ENCODE results near the gene TBC1D21.

The TBC1D21 gene

GRCh38 chr15:73889053-73889761, 15.8 kb downstream of the TBC1D21 start:
- no peak for DNase-seq (ENCODE audit: low spot score)

- no peak for DNase-seq (ENCODE audit: low spot score)
Measured at GRCh38 chr15:73889762-73890124, 16.4 kb downstream of the TBC1D21 start.

GRCh38 chr15:73891328-73892315, 18.3 kb downstream of the TBC1D21 start:
- no peak for DNase-seq (ENCODE audit: low spot score)

GRCh38 chr15:73892446-73893226, 19.3 kb downstream of the TBC1D21 start:
- DNase-seq (ENCODE audit: low spot score): no peak

GRCh38 chr15:73894133-73894814, 20.9 kb downstream of the TBC1D21 start:
- no peak for DNase-seq (ENCODE audit: low spot score)

GRCh38 chr15:73897441-73898261, 24.3 kb downstream of the TBC1D21 start:
- DNase-seq (ENCODE audit: low spot score): peak; percentile 94

- no peak for DNase-seq (ENCODE audit: low spot score)
Measured at GRCh38 chr15:73899197-73900094, 26.1 kb downstream of the TBC1D21 start.

GRCh38 chr15:73900095-73900712, 26.8 kb downstream of the TBC1D21 start:
- DNase-seq (ENCODE audit: low spot score): no peak

- DNase-seq (ENCODE audit: low spot score): no peak
Measured at GRCh38 chr15:73901126-73901810, 27.9 kb downstream of the TBC1D21 start.

GRCh38 chr15:73902121-73903020, 29.0 kb downstream of the TBC1D21 start:
- no peak for DNase-seq (ENCODE audit: low spot score)

- no peak for DNase-seq (ENCODE audit: low spot score)
Measured at GRCh38 chr15:73904026-73904815, 30.9 kb downstream of the TBC1D21 start.

- DNase-seq (ENCODE audit: low spot score): no peak
Measured at GRCh38 chr15:73905225-73905827, 32.0 kb downstream of the TBC1D21 start.

- DNase-seq (ENCODE audit: low spot score): no peak
Measured at GRCh38 chr15:73906346-73907034, 33.1 kb downstream of the TBC1D21 start.

GRCh38 chr15:73907035-73907408, 33.7 kb downstream of the TBC1D21 start:
- no peak for DNase-seq (ENCODE audit: low spot score)

- peak; percentile 61 for DNase-seq (ENCODE audit: low spot score)
Measured at GRCh38 chr15:73908030-73908821, 34.9 kb downstream of the TBC1D21 start.
